Measurements from ENCODE around the gene SPEF1.

The SPEF1 gene

DNA sequence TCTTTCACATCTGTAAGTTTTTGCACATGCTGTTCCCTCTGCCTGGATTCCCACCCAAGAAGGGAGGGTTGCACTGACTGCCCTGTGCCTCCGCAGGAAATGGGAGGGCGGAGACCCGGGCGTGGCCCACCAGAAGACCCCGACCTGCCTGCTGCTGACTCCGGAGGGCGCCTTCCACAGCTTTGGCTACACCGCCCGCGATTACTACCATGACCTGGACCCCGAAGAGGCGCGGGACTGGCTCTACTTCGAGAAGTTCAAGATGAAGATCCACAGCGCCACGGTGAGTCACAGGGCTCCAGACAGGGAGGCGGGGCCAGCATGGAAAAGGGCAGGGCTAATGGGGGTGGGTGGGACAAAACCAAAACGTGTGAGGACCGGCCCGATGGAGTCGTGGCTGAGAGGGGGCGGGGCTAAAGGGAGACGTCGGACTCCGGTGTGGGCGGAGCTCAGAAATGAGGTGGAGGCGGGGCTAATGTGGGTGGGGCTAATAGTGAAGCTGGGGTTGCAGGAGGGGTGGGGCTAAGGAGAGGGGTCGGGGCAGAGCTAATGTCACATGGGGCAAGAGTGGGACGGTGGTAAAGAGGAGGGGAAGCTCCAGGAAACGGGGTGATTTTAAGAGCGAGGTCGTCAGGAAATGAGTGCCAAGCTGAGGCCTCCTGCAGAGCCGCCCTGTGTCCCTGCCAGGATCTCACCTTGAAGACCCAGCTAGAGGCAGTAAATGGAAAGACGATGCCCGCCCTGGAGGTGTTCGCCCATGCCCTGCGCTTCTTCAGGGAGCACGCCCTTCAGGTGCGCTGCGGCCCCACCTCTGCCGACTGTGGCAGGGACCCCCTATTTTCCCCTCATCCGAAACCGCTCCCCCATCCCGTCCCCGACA is 36.2 kb downstream of the SPEF1 start:
- DNase-seq: peak; percentile 26

DNA sequence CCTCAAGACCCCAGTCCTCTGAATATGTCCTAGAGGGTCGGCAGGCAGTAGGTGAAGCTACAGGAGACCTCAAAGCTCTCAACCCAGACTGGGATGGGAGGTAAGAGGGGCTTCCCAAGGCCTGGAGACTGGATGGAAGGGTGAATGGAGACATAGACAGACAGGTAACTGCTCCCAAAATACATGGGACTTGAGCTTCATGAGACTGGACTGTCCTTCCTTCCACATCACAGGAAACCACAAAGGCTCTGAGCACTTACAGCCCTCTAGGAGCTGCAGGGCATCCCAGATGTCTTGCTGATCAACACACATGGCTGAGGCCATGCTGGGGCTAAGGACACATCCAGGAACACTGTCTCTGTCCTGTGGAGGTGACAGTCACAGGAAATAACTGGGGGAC is 37.2 kb downstream of the SPEF1 start:
- no peak for DNase-seq

DNA sequence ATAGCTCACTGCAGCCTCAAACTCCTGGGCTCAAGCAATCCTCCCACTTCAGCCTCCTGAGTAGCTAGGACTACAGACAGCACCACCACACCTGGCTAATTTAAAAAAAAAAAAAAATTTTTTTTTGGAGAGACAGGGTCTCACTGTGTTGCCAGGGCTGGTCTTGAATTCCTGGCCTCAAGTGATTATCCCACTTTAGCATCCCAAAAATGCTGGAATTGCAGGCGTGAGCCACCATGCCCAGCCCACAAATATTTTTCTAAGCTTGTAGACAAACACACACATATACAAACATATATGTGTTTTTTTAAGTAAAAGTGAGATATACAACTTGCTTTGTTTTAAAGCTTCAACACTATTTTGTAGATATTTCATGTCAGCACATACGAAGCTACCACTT is 38.0 kb downstream of the SPEF1 start:
- DNase-seq: no peak

DNA sequence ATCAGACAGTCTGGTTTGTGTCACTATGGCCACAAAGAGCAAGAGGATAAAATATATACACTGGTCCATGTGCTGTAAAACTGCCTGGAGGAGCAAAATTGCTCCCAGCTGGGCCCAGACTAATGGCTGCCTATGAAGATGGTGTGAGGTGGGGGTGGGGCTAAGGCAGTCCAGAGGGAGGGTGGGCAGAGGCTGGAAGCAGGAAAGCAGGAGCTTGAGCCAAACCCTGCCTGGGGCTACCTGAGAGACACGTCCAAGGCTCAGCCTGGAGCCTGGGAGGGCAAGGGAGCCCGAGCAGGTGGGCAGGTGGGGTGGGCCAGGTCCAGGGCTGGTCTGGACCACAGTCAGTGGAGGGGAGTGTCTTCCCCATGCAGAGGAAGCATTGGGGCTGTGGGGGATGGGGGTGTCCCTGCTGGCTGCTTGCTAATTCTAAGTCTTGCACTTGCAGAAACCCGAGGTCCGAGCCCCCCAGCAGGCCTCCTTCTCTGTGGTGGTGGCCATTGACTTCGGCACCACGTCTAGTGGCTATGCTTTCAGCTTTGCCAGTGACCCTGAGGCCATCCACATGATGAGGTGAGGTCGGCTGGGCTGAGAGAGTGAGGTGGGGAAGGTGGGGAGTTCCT is 39.3 kb downstream of the SPEF1 start:
- no peak for DNase-seq

DNA sequence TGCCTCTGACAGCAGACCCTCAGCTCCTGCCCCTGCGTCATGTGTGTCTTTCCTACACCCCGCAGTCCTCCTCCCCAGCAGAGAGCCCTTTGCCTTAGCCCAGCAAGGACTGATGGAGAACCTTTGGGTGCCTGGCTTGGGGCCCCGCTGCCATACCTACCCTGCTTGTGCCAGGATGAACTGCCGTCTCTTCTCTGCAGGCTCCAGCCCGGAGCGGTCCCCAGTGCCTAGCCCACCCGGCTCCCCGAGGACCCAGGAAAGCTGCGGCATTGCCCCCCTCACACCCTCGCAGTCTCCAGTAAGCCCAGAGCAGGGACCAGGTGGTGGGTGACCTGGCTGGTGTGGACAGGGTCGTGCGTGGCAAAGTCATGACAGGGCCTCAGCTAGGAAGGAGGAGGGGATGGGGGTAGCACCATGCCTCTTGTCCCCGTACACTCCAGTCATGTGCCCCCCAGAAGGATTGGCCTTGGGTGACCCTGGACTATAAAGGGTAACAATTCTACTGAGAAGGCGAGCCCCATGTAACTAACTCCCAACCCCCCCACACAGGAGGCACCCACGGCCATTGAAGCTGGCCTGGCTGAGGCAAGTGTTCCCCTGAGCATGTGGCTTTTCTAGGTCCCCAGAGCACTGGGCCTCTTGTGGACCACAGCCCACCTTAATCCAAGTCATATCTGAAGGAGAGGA is 40.5 kb downstream of the SPEF1 start:
- DNase-seq: no peak

DNA sequence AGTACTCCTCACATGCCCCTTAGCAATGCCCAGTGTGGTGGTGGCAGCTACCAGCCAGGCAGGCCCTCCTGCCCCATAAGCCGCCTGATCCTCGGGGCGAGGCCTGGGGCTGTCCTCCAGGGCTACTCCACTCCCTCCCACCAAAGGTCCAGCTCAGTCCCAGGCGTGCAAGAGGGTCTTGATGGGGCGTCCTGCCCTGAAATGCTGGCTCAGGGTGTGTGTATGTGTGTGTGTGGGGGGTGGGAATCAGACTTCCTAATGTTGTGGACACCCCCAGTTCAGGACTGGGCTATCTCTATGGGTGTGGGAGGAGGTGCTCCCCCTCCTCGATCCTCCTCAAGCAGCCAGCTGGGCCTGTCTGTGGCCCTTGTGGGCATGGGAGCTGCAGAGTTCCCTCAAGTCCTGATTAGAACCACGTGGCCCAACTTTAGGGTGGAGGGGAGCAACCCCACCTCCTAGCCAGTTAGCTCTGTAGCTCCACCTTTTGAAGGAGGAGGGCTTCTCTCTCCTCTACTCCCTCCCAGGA is 41.3 kb downstream of the SPEF1 start:
- no peak for DNase-seq

DNA sequence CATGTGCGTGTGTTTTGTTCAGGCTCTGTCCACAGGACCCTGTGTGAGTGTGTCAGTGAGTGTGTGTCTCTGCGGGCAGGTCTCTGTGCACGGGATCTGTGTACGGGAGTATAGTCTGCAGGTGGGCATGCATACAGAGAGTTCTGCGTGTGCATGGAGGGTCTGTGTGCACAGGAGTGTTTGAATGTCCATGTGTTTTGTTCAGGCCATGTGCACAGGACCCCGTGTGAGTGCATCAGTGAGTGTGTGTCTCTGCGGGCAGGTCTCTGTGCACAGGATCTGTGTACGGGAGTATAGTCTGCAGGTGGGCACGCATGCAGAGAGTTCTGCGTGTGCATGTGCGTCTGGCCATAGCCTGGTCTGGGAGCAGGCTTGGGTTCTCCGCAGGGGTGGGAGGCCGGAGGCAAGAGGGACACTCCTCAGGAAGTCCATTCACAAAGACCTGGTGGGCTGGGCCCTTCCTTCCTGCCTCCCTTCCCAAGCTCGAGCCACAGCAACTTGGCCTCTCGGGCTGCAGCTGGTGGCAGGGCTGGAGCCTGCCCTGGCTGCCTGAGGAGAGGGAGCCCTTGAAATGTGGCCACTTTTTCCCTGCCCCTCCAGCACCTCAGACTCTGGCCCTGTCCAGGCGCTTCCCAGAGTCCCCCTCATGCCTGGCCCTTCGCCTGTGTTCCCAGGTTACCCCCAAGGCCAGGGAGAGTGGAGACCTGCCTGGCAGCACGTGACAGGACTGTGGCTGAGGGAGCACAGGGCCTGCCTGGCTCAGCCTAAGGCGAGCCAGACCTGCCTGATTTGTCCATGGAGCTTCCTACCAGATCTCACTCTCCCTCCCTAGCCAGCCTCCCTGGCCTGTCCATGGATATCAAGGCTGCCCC is 42.0 kb downstream of the SPEF1 start:
- no peak for DNase-seq

DNA sequence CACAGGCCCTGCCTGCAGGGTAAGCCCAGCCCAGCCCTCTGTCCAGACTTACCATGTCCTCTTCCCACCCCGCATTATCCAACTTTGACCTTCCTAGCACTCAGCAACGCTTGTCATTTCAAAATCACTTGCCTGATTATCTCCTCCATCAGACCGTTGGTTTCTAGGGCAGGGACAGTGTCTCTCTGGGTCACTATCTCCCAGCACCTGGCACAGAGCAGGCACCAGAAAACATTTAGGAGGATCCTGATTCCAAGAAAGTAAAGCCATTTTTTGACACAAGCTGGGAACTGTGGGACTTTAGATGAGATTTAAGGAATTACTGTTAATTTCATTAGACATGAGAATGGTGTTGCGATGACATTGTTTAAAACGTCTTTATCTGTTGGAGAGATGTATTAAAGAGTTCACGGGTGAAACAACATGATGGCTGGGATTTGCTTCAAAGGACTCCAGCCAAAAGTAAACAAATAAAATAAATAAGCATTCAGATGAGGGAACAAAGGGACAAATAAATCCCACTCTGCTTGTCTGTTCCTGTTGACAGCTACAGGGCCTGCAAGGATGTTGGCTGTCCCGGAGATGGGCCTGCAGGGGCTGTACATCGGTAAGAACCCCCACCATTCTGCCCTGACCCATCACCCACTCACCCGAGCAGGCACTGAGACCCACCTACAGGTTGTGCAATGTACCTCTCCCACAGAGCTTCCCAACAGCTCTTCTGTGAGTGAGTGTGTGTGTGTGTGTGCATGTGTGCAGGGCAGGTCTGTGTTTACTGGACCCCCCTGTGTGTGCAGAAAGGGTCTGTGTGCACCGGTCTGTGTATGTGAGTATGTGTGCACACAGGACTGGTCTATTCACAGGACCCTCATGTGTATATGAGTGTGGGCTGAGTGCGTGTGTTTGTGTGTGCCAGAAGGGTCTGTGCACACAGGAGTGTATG is 42.9 kb downstream of the SPEF1 start:
- DNase-seq: no peak

DNA sequence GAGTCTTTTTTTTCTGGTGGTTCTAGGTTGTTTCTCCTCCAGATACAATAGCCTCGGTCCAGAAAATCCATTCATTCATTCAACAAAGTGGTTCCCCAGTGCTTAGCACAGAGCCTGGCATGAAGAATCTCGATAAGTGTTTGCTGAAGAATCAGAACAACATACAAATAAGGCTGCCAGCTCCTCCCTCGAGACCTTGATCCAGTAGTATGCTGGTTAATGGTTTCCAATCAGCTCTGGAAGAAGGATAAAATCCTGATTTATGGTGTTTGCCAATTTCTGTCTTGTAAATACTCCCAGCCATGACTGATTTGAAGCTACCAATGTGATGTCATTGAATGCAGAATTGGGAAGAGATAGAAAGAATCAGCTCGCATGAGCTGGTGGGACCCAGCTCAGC is 45.5 kb downstream of the SPEF1 start:
- no peak for DNase-seq

DNA sequence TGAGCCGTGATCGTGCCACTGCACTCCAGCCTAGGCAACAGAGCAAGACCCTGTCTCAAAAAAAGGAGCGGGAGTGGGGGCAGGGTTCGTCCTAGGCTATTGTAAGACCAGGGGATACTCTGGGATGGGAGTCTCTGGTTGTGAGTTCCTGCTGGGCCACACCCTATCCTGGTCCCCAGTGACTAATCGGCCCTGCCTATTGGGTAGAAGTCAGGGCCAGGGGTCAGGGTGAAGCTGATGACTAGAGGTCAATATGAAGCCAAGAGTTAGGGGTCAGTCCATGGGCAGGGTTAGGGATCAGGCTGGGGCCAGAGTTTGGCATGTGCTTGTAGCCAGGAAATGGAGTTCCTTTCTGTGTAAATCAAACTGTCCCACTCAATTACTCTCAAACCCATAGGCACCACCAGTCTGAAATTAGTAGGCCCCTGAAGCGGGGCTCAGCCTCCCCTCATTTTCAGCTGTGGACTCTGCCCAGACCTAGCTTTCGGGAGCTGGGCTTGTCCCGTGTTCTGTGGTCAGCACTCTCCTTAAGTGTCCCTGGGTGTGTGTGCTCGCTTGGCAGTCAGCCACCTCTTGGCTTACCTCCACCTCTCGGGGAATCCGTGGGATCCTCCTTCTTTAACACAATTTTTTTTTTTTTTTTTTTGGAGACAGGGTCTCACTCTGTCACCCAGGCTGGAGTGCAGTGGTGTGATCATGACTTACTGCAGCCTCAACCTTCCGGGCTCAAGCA is 47.0 kb downstream of the SPEF1 start:
- DNase-seq: no peak

DNA sequence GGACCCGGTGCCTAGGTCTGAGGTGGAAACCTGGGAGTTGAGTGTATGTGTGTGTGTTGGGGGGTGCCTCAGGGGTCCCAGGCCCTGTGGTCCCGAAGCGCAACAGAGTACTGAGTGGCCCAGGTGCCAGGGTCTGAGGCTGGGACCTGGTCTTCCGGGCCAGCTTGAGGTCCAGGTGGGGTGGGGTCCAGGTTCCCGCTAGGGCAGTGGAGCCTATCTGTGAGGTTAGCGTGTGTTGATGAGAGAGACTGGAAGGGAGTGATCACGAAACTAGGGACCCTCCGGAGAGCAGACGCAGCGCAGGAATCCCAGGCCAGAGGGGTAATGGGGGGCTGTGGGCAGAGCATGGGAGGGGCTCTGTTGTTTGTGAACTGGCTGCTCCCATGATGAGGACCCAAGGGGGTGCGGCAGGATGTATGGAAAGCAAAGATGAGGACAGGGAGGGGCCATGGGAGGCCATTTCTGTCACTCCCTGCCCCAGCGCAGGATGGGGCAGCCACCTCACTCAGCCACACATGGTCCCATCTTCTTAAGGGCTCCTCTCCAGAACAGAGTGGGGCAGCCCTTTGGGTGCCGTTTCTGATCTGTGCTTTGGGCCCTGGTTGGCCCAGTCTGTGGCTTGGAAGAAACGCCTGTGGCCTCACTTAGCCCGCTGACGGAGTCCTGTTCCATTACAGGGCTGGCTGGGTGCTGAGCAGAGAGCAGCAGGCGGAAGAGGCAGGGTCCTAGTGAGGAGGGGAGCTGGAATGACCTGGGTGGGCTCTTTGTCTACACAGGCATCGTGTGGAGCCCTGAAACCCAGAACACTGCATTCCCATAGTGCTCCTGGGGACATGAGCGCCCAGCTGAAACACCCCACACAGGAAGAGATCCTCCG is 47.9 kb downstream of the SPEF1 start:
- DNase-seq: no peak

DNA sequence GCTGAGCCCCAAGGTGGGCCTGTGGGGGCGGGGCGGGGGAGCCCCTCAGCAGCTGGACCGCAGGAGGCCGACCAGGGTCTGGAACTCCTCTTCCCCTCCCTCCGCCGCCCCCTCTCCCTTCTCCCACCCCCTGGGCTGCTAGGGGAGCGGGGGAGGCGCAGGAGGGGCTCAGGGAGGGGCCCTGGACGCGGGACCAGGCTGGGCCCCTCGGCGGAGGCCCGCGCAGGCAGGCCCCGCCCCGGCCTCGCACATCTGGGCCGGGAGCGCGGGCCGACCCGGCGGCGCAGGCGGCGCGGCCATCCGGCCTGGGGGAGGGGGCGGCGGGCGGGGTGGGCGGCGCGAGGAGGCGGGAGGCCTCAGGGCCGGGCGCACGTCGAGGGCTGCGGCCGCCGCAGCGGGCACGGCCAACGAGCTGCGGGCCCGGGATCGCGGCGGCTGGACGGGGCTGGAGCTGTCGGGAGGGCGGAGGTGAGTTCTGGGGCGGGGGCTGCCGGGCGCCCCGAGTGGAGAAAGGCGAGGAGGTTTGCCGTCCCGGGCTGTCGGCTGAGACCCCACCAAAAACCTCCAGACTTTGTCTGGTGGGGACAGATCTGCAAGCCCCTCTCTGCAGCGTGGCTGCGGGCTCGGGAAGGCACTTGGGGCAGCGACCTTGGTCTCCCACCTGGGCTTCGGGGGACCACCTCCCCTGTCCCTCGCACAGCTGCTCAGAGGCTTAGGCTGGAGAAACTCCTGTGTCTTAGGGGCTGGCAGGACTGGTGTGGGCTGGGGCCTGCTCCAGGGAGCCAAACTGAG is 48.7 kb downstream of the SPEF1 start, which contains the start of gene HSPA12B:
HSPA12B (plus strand) TSS at position 359 of the 792 bp plus-strand sequence. CDS start 5,990 bp downstream, outside the sequence.
- no peak for DNase-seq

DNA sequence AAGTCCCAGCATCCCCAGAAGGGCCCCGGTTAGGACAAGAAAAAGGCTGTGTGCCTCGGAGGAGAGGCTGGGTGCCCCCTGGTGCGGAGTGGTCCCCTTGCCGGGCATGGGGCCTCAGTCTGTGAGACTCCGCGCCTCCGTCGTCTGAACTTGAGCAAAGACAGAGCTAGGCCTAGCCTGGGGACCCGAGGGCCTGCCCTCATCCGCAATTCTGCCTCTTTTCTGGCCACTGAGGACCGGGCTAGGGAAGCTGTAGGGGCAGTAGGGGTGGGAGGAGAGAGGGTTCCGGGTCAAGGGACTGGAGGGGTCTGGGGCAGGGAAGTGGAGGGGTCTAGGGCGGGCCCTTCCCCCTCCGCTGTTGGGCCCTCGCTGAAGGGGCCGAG is 49.3 kb downstream of the SPEF1 start:
- DNase-seq: no peak

DNA sequence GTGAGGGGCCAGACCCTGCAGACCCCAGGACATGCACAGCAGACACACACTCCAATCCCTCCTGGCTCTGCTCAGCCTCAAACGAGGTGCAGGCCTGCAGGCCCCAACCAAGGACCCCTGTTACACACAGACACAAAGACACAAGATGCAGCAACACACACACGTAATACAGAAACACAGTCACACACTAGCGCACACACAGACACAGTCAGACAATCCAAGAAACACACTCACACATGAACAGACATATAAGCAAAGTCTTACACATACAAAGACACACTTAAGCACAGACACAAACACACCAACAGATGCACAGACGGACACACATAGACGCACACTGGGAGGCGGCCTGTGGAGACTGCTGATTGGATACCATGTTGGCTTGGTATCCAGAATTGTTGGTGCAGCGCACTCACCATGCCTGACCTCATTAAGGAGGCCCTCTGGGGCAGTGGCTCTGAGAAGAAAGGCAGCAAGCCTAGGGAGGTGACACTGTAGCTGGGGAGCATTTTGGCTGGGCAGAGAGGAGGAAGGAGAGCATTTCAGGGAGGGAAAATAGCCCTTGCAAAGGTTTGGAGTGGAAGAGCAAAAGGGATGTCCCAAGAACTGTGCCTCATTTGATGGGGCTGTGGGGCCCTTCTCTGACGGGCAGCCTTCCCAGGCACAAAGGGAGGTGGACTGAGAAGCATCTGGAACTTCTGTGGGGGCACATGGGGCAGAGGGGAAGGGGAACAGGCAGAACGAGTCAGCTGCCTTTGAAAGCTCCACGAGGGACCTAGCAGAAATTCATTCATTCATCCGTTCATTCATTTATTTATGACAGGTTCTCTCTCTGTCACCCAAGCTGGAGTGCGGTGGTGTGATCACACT is 50.2 kb downstream of the SPEF1 start:
- no peak for DNase-seq

DNA sequence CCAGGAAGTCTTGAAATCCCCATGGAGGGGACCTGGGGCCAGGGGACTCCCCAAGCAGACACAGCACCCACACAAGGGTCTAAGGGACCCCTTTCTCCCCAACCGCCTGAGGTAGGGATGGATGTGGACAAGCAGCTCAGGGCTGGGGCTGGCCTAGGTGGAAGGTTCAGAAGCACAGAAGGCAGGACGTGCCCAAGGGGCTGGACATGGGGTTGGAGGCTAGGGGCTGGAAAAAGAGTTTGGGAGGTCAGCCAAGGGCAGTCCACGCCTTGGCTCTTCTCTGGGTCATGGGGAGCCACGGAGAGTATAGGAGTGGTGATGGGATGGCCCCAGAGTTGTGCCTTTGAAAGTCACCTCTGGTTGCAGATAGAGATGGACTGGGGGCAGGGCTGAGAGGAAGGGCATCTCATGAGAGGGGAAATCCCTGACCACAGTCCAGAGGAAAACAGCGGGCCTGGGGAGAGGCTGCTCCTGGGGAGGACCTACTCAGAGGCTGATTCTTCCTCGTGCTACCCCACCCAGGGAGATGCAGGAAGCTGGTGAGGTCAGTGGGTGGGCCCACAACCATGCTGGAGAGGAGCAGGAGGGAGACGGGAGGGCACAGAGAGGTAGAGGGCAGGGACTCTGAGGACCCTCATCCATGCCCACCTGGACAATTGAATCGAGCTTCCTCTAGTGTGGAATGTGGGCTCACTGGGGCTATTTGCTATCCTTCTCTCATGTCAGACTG is 51.3 kb downstream of the SPEF1 start:
- DNase-seq: no peak

DNA sequence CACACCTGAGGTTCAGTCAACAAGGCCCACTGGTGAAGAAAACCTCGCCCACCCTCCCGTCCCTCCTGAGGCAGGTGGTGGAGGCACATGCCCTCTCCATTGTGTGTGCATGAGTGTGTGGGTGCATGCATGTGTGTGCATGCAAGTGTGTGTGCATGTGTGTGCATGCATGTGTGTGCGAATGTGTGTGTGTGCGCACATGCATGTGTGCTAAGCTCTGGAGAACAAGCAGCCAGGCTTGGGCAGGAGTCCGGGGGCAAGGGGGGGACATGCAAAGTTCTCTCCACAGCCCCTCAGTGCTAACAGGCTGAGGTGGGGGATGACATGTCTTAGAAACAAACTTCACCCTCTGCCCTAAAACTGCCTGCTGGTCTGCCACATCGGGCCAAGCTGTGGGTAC is 51.9 kb downstream of the SPEF1 start:
- no peak for DNase-seq

DNA sequence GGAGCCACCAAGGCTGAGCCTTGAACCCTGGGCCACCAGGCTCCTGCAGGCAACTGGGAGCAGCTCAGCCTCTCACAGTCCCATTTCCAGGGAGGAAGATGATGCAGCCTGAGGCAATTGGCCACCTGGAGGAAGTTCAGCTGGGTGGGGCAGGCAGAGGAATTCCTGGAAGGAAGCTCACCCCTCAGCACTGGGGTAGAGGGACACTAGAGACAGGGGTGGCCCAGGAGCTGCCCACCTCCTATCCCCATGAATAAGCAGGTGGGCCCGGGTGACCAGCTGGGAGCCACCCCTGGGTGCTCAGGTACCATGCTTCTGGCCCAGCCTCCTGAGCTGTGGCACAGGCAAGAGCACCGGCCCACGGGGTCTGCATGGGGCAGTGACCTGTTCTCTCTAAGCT is 52.4 kb downstream of the SPEF1 start:
- no peak for DNase-seq
